ENCODE data around the gene JUN. TPM values are rescaled to one million over a fixed set of nuclear protein-coding genes. Genes with fewer than 3 reads are reported as not detected.

The JUN gene
- total RNA-seq, 2 donors from 2014 or later, result 15.1 to 16.3 TPM

- Mint-ChIP-seq H3K9me3 (no peaks in the 10 kb centered on the region), H3K36me3 (ENCODE audit: low read depth) (no peaks in the 10 kb centered on the region), H3K27ac (no peak overlapping the region), H3K4me1 (peaks cover 2% of the 10 kb centered on the region), H3K27me3 (ENCODE audit: insufficient read depth) (peaks cover 8% of the 10 kb centered on the region), H3K4me3 (no peak overlapping the region)
- TF ChIP-seq CTCF (conservative IDR thresholded peaks at IDR 0.05), result no peak
- Histone ChIP-seq H3K9me3 (ENCODE audit: control insufficient read depth, low read length) (no peaks in the 10 kb centered on the region), H3K4me3 (ENCODE audit: low read length) (no peak overlapping the region), H3K27ac (ENCODE audit: low read depth, low read length) (no peak overlapping the region), H3K27me3 (ENCODE audit: control insufficient read depth, insufficient read depth, low read length, poor library complexity, severe bottlenecking) (no peaks in the 10 kb centered on the region), H3K9ac (ENCODE audit: extremely low read depth, low read length, poor library complexity, severe bottlenecking) (no peak overlapping the region), H3K36me3 (ENCODE audit: control insufficient read depth, insufficient read depth, low read length) (no peaks in the 10 kb centered on the region), H3K4me1 (ENCODE audit: control insufficient read depth, insufficient read depth, low read length) (no peaks in the 10 kb centered on the region)
- 0 to 47% methylated on average over 1 to 2 of the region's 2 CpGs for WGBS, 2 experiments (ENCODE audit: insufficient coverage in 1 of 2, insufficient read length in 1 of 2)
- DNase-seq, result no peak
Observed at GRCh38 chr1:58808077-58808476, 24.2 kb upstream of the JUN start.

GRCh38 chr1:58805716-58806571 lies 22.1 kb upstream of the JUN start:
- no peaks in the 10 kb centered on the region for H3K27me3 Mint-ChIP-seq (ENCODE audit: insufficient read depth)
- Histone ChIP-seq H3K9me3 (ENCODE audit: control insufficient read depth, low read length) (no peaks in the 10 kb centered on the region), H3K27me3 (ENCODE audit: control insufficient read depth, insufficient read depth, low read length, poor library complexity, severe bottlenecking) (no peaks in the 10 kb centered on the region), H3K4me1 (ENCODE audit: control insufficient read depth, insufficient read depth, low read length) (no peaks in the 10 kb centered on the region), H3K4me3 (ENCODE audit: low read length) (no peak overlapping the region), H3K27ac (ENCODE audit: low read depth, low read length) (no peak overlapping the region), H3K36me3 (ENCODE audit: control insufficient read depth, insufficient read depth, low read length) (no peaks in the 10 kb centered on the region), H3K9ac (ENCODE audit: extremely low read depth, low read length, poor library complexity, severe bottlenecking) (no peak overlapping the region)
- H3K4me1 Mint-ChIP-seq, result peaks cover 5% of the 10 kb centered on the region
- H3K27ac Mint-ChIP-seq, result no peak overlapping the region
- TF ChIP-seq CTCF (conservative IDR thresholded peaks at IDR 0.05), result no peak
- 93 to 98% methylated on average over 5 to 11 of the region's 11 CpGs for WGBS, 2 experiments (ENCODE audit: insufficient coverage in 1 of 2, insufficient read length in 1 of 2)
- H3K9me3 Mint-ChIP-seq, result no peaks in the 10 kb centered on the region
- no peak for DNase-seq
- H3K36me3 Mint-ChIP-seq (ENCODE audit: low read depth), result no peaks in the 10 kb centered on the region
- no peak overlapping the region for H3K4me3 Mint-ChIP-seq

- Mint-ChIP-seq H3K4me1 (peaks cover 5% of the 10 kb centered on the region), H3K27ac (no peak overlapping the region), H3K27me3 (ENCODE audit: insufficient read depth) (peaks cover under 1% of the 10 kb centered on the region), H3K9me3 (no peaks in the 10 kb centered on the region), H3K4me3 (no peak overlapping the region), H3K36me3 (ENCODE audit: low read depth) (no peaks in the 10 kb centered on the region)
- Histone ChIP-seq H3K9ac (ENCODE audit: extremely low read depth, low read length, poor library complexity, severe bottlenecking) (no peak overlapping the region), H3K4me3 (ENCODE audit: low read length) (no peak overlapping the region), H3K4me1 (ENCODE audit: control insufficient read depth, insufficient read depth, low read length) (no peaks in the 10 kb centered on the region), H3K36me3 (ENCODE audit: control insufficient read depth, insufficient read depth, low read length) (no peaks in the 10 kb centered on the region), H3K27me3 (ENCODE audit: control insufficient read depth, insufficient read depth, low read length, poor library complexity, severe bottlenecking) (no peaks in the 10 kb centered on the region), H3K9me3 (ENCODE audit: control insufficient read depth, low read length) (no peaks in the 10 kb centered on the region), H3K27ac (ENCODE audit: low read depth, low read length) (no peak overlapping the region)
- WGBS, 2 experiments (ENCODE audit: insufficient coverage in 1 of 2, insufficient read length in 1 of 2), result 84 to 100% methylated on average over 1 to 3 of the region's 3 CpGs
- peak; percentile 44 for TF ChIP-seq CTCF (conservative IDR thresholded peaks at IDR 0.05)
- peak; percentile 72 for DNase-seq
Observed at GRCh38 chr1:58804853-58805565, 21.2 kb upstream of the JUN start.
